ENCODE results near the gene LRRTM4. TPM values are rescaled to one million over a fixed set of nuclear protein-coding genes. Genes with fewer than 3 reads are reported as not detected.

The LRRTM4 gene
- total and polyA plus RNA-seq, 2 of the 13 experiments (the other 11 are each of a cell fraction or from before 2014, with no cell fraction given), result 1.2 TPM

DNA sequence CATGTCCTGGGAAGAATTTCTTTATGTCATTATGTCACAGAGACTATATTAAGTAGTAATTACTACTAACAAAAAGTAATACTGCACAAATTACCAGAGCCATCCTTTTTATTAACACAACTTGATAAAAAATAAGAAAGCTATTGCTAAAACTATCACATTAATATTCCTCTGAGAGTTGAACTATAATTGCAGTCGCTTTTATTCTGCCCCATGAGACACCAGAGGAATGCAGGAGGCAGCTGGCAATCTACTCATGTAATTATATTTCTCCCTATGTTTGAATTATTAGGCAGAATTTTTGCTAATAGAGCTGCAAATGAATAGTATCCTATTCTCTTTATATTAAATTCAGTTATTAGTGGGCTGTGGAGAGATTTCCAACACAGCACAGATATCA, 220.7 kb downstream of the LRRTM4 start:
- DNase-seq (ENCODE audit: low spot score) (no peak), ATAC-seq (no peak), FAIRE-seq (no peak)
- Histone ChIP-seq H3K9ac (ENCODE audit: insufficient read depth, low read depth, low read length) (no peak overlapping the region), H3K4me2 (ENCODE audit: low read depth, low read length) (no peak overlapping the region), H3K4me3 (replicated peaks in 1 of 3; ENCODE audit: insufficient read depth in 1 of 3, low read depth in 2 of 3, low read length in 3 of 3) (no peak overlapping the region), H3K27me3 (ENCODE audit: control insufficient read depth in 1 of 2, insufficient read depth in 2 of 2, low read length in 2 of 2) (no peaks in the 10 kb centered on the region), H3K36me3 (replicated peaks in 1 of 2; ENCODE audit: control insufficient read depth in 1 of 2, insufficient read depth in 2 of 2, low read length in 2 of 2) (no peaks in the 10 kb centered on the region), H4K20me1 (ENCODE audit: insufficient read depth, low read length) (no peaks in the 10 kb centered on the region), H2AFZ (ENCODE audit: low read length) (no peak overlapping the region), H3K9me3 (ENCODE audit: low read length) (no peaks in the 10 kb centered on the region), H3K79me2 (ENCODE audit: insufficient read depth, low read length) (no peaks in the 10 kb centered on the region), H3K27ac (ENCODE audit: extremely low read length, insufficient read depth, low read length) (no peak overlapping the region), H3K4me1 (ENCODE audit: insufficient read depth, low read length) (no peaks in the 10 kb centered on the region)
- BruUV-seq (replicated peaks), result no TSS peak
- ChIA-PET CTCF (ENCODE audit: low intra/inter-chr PET ratio, low total read pairs) (no interaction called here), POLR2A (no interaction called here)
- intact Hi-C loops (cut with micrococcal nuclease; ENCODE audit: unreplicated experiment), result no loop called here
- no peak for TF ChIP-seq SMAD3 (CRISPR knock-in tag; IDR thresholded peaks at IDR 0.05)
- TF ChIP-seq, protein P1, sequence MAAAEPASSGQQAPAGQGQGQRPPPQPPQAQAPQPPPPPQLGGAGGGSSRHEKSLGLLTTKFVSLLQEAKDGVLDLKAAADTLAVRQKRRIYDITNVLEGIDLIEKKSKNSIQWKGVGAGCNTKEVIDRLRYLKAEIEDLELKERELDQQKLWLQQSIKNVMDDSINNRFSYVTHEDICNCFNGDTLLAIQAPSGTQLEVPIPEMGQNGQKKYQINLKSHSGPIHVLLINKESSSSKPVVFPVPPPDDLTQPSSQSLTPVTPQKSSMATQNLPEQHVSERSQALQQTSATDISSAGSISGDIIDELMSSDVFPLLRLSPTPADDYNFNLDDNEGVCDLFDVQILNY (CRISPR knock-in tag; conservative IDR thresholded peaks at IDR 0.05), result no peak
- TF ChIP-seq ZNF674 (CRISPR knock-in tag; IDR thresholded peaks at IDR 0.05; ENCODE audit: low read depth), result no peak
- no peak for TF ChIP-seq GATAD2A (CRISPR knock-in tag; IDR thresholded peaks at IDR 0.05)
- TF ChIP-seq ZKSCAN5 (CRISPR knock-in tag; IDR thresholded peaks at IDR 0.05), result no peak
- TF ChIP-seq ZNF431 (CRISPR knock-in tag; IDR thresholded peaks at IDR 0.05; ENCODE audit: borderline replicate concordance, low read depth), result no peak
- TF ChIP-seq PTBP1 (IDR thresholded peaks at IDR 0.05; ENCODE audit: low read depth, low read length, poor library complexity, severe bottlenecking), result no peak
- TF ChIP-seq ZNF607 (CRISPR knock-in tag; IDR thresholded peaks at IDR 0.05; ENCODE audit: borderline replicate concordance), result no peak
- in situ Hi-C loops (cut with HindIII; ENCODE audit: extremely low pct_ligation_motif_present, low pct_unique_long_range_greater_than_20kb), result no loop called here
- 2% methylated on average over 1 of the region's 1 CpG for WGBS (ENCODE audit: low lambda C conversion rate)

DNA sequence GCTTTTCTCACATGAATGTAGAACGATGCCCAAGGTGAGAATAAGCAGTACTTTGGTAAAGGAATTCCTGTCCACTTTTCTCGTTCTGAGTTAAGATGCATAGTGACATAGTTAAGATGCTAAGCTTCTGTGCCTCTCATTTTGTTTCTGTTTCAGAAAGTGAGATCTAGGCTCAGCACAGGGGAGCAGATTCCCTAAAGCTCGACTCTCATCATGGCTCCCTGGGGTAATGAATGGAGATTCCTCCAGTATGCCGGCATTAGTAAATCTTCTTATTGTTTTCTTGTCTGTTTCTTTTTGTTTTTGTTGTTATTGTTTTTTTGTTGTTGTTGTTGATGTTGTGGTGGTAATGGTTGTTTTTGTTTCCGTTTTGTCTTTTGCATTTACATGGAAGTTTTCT, 225.4 kb downstream of the LRRTM4 start:
- in situ Hi-C loops (cut with HindIII; ENCODE audit: extremely low pct_ligation_motif_present, low pct_unique_long_range_greater_than_20kb), result no loop called here
- no peaks in the 10 kb centered on the region for H4K20me1 ChIP-seq (ENCODE audit: insufficient read depth, low read length)

More for the DNA sequence above, 225.4 kb downstream of the LRRTM4 start:
- ChIA-PET CTCF (ENCODE audit: low intra/inter-chr PET ratio, low total read pairs) (no interaction called here), POLR2A (no interaction called here)
- TF ChIP-seq FOXP1 (IDR thresholded peaks at IDR 0.05) (0 out of 2 replicates have a peak, but pooled peaks have one; percentile 9), FOXP1 (CRISPR knock-in tag; IDR thresholded peaks at IDR 0.05) (no peak)
- TF ChIP-seq, protein P2, sequence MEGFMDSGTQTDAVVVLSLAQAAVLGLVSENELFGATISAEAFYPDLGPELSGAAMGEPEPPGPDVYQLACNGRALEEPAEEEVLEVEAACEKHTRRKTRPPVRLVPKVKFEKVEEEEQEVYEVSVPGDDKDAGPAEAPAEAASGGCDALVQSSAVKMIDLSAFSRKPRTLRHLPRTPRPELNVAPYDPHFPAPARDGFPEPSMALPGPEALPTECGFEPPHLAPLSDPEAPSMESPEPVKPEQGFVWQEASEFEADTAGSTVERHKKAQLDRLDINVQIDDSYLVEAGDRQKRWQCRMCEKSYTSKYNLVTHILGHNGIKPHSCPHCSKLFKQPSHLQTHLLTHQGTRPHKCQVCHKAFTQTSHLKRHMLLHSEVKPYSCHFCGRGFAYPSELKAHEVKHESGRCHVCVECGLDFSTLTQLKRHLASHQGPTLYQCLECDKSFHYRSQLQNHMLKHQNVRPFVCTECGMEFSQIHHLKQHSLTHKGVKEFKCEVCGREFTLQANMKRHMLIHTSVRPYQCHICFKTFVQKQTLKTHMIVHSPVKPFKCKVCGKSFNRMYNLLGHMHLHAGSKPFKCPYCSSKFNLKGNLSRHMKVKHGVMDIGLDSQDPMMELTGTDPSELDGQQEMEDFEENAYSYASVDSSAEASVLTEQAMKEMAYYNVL (CRISPR knock-in tag; IDR thresholded peaks at IDR 0.05; ENCODE audit: borderline replicate concordance), result no peak
- no peak for DNase-seq (ENCODE audit: low spot score)
- FAIRE-seq, result no peak
- WGBS (ENCODE audit: low lambda C conversion rate), result 15% methylated on average over 5 of the region's 5 CpGs
- H3K27me3 ChIP-seq (ENCODE audit: control insufficient read depth in 1 of 2, insufficient read depth in 2 of 2, low read length in 2 of 2), result no peaks in the 10 kb centered on the region
- intact Hi-C loops (cut with micrococcal nuclease; ENCODE audit: unreplicated experiment), result no loop called here
- no peak overlapping the region for H2AFZ ChIP-seq (ENCODE audit: low read length)
- H3K79me2 ChIP-seq (ENCODE audit: insufficient read depth, low read length), result no peaks in the 10 kb centered on the region
- no peak overlapping the region for H3K4me2 ChIP-seq (ENCODE audit: low read depth, low read length)
- no peak overlapping the region for H3K27ac ChIP-seq (ENCODE audit: extremely low read length, insufficient read depth, low read length)
- ATAC-seq, result no peak
- no TSS peak for BruUV-seq (replicated peaks)
- H3K9ac ChIP-seq (ENCODE audit: insufficient read depth, low read depth, low read length), result no peak overlapping the region
- no peaks in the 10 kb centered on the region for H3K9me3 ChIP-seq (ENCODE audit: low read length)
- H3K4me1 ChIP-seq (ENCODE audit: insufficient read depth, low read length), result no peaks in the 10 kb centered on the region
- H3K4me3 ChIP-seq (replicated peaks in 1 of 3; ENCODE audit: insufficient read depth in 1 of 3, low read depth in 2 of 3, low read length in 3 of 3), result no peak overlapping the region
- H3K36me3 ChIP-seq (replicated peaks in 1 of 2; ENCODE audit: control insufficient read depth in 1 of 2, insufficient read depth in 2 of 2, low read length in 2 of 2), result no peaks in the 10 kb centered on the region
